ENCODE results near the gene ACTN4.
"Not testable (repeated sequence)": the region's sequence is repeated elsewhere in the genome, so short reads cannot be mapped to it uniquely, and the experiment has no call there.

Gene ACTN4

DNA sequence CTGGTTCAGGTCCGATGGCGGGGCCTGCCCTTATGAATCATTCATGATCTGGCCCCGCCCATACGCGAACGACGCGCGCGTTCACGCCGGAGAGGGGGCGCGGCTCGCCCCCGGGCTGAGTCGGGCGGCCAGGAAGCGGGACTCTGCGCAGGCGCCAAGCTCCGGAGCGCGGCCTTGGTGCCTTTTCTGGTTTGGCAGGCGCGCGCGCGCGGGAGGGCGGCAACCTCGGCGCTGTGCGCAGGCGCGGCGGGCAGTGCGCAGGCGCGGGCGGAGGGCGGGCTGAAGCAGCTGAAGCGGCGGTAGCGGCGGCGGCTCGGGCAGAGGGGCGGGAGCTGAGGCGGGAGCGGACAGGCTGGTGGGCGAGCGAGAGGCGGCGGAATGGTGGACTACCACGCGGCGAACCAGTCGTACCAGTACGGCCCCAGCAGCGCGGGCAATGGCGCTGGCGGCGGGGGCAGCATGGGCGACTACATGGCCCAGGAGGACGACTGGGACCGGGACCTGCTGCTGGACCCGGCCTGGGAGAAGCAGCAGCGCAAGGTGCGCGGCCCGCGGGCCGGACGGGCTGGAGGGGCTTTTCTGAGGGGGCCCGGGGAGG is at the start of gene ACTN4:
TSS of gene ACTN4 (plus strand) at position 282 of the 598 bp plus-strand sequence. CDS start at position 379, 97 bp downstream.
- DNase-seq = peak; percentile 99 to 100

DNA sequence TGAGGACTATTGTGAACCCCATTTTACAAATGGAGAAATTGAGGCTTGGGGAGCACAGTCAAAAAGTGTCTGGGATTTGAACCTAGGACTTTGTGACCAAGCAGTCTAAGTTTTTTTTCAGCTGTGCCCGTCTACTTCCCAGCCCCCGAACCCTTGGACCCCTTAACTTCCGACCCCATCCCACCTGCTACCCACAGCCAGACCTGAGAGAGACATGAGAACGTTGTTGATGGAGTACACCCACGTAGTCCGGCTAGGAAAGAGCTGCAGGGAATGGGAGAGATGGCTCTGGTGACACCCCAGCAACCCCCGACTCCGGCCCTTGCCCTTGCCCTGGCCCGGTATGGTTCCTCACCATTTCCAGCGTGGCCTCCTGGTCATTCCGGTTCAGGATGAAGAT is 47.7 kb upstream of the ACTN4 start:
- DNase-seq = no peak

DNA sequence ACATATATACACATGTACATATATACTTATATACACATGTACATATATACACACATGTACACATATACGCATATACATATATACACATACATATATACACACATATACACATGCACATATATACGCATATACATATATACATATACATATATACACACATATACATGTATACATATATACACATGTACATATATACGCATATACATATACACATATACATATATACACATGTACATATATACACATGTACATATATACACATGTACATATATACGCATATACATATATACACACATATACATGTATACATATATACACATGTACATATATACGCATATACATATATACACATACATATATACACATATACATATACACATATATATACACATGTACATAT is 44.6 kb upstream of the ACTN4 start:
- not testable (repeated sequence) for DNase-seq

DNA sequence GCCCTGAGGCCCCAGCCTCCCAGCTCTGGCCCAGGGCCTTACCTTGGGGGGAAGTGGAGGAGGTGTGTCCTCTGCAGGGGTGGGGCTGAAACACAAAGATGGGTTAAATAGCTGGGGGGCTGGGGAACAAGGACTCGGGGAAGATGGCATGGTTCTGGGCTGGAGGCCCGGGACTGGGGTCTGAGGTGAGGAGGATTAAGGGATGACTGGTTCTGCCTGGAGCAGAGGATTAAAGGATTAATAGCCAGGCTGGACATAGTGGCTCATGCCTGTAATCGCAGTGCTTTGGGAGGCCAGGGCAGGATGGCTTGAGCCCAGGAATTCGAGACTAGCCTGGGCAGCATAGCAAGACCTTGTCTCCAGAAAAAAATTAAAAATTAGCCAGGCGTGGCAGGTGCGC is 41.3 kb upstream of the ACTN4 start:
- no peak for DNase-seq

DNA sequence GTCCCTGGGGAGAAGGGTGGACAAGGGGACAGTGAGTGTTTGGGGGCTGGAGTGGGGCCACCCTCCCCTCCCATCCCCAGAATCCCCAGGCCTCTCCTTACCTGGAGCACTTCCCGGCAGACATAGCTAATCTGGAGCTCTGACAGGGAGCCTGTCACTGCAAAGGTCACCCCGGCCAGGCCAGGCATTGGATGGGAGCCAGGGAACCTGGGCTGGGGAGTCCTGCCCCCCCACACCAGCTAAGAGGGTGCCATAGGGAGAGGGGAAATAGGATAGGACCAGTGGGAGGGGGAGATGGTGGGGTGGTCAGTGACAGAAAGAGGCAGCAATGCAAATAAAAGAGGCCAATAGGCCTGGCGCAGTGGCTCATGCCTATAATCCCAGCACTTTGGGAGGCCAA is 33.2 kb upstream of the ACTN4 start:
- DNase-seq = no peak

DNA sequence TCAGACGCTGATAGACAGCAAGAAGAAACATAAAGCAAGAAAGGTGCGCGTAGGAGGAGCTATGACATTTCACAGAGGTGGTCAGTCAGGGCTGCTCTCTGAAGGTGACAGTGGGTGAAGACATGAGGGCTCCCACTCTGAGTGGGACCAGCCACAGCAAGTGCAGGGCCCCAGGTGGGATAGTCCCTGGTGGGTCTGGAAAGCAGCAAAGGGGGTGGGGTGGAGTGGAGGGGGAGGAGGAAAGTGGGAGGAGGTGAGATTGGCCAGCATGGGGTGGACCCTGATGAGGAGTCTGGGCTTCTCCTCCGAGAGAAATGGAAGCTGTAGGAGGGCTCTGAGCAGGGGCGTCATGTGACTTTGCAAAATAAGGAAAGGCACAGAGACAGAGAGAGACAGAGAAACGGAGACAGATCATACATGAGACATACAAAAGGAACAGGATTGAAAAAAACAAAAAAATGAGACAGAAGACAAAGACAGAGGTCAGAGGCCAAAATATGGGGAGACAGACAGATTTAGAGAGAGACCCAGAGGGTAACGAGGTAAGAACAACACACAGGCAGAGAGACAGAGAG is 32.4 kb upstream of the ACTN4 start:
- DNase-seq = no peak

DNA sequence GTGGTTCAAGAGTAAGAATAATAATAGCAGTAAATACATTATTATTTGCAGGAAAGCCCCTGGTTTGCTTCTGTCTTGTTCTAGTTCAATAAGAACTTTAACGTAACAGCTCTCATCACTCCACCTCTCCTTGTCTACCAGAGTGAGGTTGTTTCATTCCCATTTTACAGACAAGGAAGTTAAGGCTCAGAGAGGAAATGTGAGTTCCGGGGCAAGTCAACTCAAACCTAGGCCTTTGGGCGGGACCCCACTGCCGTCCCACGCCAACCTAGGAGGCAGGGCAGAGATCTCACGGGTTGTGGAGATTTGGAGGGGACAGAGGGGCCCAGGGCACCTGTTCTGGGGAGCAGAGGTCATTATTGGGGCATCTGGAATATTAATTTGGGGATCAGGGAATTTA is 31.2 kb upstream of the ACTN4 start:
- no peak for DNase-seq

DNA sequence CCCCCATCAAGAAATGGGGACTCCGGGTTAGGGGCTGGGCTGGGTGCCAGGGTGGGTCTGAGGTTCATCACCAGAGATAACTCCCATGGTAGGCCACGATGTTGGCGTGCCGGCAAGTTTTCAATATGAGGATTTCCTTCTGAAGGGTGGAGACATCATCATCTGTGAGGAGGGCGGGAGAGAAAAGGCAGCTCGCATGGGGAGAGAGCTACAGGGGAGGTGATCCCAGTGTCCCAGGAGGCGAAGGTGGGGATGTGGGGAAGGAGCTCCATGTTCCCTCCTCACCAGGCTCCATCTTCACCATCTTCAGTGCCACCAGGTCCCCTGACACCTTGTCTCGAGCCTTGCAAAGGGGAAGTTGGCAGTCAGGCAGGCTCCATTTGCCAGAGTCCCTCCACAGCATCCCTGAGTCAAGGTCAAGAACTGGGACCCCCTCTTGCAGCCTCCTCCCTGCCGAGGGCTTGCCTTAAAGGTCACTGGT is 30.1 kb upstream of the ACTN4 start:
- DNase-seq = no peak

DNA sequence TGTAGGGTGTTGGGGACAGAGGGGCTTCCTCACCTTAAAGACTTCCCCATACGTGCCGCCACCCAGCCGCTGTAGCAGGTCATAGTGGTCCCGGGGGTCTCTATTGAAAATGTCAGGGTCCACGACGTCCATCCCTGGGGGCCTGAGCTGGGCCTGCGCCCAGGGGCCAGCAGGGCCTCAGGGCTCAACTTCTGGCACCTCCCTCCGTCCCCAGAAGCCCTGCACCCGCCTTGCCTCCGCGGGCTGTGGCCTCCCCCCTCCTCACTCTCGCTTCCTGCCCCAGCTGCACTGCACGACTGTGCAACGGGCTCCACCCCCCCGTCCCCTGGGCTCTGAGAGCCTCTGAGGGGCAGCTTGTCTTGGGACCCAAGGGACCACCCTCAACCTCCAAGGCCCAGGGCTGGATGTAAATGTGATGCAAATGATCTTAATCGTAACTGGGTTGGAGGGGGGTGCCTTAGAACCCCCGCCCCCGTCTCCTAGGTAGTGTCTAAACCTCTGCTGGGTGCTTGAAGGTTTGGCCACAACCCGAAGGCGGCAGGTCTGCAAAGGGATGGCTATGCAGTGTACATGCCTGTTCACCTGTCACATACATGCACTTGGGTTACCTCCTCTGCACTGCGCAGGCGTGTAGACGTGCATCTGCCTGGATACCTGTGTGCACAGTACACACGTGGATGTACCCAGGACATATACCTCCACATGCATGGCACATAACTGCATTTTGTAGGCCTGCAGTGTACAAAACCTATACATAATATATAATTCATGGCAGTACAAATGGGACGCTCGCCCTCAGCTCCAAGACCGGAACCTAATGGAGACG is 29.5 kb upstream of the ACTN4 start, which contains the start of gene MAP4K1:
TSS of gene MAP4K1 (minus strand) at position 190 of the 826 bp plus-strand sequence. CDS start at position 132, 58 bp downstream.
- DNase-seq = peak; percentile 56 to 62

DNA sequence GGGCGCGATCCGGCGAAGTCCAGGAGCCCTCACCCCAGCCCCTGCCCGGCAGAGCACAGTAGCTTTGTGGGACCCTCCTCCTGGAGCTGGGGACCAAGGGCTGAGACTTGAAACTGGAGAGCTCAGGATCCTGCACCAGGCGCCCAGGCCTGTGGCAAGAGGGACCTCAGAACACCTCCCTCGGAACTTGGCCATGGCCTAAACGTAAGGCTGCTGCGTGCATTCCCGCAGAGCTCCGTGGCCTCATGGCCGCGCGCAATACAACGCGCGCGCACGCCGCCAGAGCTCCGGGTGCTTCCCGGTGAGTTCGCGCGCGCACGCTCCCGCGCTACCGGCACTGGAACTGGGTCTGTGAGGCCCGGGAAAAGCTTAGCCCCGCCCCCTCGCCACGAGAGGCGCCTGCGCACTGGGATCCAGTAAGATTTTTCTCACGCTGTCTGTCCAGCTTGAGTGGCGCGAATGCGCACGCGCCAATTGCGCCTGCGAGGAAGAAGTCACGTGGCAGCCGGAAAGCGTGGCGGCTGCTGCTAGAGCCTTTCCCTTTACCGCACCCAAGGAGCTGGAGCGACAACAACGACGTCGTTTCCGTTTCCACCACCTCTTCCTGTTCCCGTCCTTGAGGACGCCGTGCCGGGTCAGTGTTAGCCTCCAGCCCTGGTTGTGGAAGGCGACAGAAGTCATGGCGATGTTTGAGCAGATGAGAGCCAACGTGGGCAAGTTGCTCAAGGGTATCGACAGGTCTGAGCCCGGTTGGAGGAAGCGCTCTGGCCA is 28.7 kb upstream of the ACTN4 start, which contains the start of gene EIF3K:
TSS of gene EIF3K (plus strand) at position 599 of the 771 bp plus-strand sequence. CDS start at position 680, 81 bp downstream.
- DNase-seq = peak; percentile 94 to 98

DNA sequence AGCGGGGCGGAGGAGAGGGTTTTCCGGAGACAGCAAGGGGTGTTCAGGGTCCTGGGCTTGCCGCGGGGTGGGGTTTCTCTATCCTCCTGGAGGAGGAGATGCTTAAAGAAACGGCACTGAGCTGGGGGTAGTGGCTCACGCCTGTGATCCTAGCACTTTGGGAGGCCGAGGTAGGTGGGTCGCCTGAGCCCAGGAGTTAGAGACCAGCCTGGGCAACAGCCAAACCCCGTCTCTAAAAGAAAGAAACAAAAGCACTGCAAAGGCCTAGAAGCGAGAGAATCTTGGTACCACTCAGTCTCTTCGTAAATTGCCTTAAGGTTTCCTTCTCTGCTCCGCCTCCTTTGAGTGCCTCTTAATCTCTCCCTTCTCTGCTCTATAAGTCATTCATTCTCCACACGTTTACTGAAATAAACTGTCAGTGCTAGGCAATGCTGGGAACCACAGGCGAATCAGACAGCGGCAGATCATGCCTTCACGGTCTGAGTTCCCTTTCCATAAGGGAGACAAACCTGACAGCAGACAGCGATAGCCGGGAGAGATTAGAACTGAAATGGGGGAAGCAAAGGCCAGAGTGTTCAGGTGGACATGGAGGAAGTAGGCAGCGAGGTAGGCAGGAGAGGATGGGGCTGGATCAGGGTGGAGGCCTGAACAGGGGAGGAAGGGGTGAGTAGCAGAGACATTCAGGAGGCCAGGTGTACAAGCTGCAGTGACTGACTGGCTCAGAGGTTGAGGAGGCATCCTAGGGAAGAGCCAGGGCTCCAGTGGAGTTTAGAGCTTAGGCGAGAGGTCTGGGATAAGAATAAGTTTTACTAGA is 27.9 kb upstream of the ACTN4 start:
- no peak for DNase-seq

DNA sequence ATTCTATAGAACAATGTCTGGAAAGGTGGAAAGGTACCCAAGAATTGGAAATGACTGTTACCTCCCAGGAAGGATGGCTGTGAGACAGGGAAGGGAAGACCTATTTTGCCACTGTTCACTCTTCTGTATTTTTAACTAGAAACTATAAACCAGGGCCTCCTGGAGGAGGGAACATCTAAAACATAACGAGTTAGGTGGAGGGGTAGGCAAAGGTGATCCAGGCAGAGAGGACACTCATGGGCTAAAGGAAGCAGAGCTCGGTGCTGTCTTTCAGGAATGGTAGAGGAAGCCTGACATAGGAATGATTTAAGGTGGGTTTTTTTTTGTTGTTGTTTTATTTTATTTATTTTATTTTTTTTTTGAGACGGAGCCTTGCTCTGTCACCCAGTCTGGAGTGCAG is 22.6 kb upstream of the ACTN4 start:
- no peak for DNase-seq

DNA sequence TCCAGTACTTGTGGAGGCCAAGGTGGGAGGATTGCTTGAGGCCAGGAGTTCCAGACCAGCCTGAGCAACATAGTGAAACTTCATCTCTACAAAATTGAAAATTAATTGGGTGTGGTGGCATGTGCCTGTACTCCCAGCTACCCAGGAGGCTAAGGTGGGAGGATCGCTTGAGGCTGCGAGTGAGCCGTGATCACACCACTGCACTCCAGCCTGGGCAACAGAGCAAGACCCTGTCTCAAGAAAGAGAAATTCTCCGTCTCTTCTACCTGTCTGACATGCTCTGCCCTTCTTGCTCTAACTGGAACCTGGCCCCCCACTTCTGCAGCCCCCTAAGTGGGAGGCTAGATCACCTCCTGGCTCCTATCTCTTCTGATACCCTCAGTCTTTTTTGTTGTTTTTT is 21.0 kb upstream of the ACTN4 start:
- no peak for DNase-seq

DNA sequence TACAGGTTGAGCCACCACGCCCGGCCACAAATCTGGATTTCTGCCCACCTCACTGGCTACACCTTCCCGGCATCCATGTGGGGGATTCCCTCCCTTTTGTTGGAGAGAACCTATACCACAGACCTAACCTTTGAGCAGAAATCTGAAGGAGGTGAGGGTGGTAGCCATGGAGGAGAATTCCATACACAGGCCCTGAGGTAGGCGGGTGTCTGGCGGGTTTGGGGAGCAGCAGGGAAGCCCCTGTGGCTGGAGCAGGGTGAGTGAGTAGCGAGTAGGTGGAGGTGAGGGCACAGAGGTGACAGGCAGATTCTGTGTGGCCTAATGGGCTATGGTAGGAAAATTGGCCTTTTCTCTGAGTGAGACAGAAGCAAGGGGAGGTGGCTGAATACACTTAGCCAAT is 17.9 kb upstream of the ACTN4 start:
- no peak for DNase-seq

DNA sequence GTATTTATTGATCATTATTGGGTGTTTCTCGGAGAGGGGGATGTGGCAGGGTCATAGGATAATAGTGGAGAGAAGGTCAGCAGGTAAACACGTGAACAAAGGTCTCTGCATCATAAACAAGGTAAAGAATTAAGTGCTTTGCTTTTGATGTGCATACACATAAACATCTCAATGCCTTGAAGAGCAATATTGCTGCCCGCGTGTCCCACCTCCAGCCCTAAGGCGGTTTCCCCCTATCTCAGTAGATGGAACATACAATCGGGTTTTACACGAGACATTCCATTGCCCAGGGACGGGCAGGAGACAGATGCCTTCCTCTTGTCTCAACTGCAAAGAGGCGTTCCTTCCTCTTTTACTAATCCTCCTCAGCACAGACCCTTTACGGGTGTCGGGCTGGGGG is 16.1 kb upstream of the ACTN4 start:
- DNase-seq = not testable (repeated sequence)

DNA sequence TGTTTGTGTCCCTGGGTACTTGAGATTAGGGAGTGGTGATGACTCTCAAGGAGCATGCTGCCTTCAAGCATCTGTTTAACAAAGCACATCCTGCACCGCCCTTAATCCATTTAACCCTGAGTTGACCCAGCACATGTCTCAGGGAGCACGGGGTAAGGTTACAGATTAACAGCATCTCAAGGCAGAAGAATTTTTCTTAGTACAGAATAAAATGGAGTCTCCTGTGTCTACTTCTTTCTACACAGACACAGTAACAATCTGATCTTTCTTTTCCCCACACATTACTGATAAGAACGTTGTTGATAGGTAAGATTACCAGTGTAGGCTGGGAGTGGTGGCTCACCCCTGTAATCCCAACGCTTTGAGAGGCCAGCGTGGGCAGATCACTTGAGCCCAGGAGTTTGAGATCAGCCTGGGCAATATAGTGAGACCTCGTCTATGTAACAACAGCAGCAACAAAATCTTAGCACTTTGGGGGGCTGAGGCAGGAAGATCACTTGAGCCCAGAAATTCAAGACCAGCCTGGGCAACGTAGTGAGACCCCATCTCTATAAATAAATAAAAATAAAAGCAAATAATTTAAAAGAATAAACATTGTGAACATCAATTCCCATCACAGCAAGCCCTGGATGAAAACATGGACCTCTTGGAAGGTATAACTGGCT is 15.5 kb upstream of the ACTN4 start:
- not testable (repeated sequence) for DNase-seq

DNA sequence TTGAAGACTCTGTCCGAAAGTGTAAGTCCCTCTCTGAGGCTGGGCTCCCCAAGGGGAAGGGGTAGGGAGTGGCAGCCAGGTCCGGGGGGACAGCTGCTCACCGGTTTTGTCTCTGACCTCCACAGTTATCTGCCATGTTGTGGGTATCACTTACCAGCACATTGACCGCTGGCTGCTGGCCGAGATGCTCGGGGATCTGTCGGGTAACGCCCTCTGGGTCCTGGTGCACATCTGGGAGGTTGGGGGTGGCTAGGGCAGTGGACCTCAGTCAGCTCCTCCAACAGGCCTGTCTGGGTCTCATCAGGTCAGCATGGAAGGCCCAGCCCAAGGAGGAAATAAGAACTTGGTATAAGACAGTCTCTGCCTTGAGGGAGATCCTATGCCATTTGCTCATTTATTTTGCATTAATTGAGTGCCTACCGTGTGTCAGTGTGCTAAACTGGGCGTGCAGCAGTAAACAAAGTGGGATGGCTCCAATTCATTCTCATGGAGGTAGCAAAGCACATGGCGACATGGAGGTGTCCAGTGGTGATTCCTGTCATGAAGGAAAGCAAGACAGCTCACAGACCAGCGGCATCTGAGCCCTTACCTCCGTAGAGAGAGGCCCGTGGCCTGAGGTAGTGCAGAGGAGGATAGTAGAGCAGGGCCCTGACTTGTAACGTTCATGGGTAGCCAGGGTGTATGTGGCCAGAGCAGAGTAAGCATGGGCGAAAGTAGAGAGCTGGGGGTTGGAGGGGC is 14.8 kb upstream of the ACTN4 start:
- no peak for DNase-seq

DNA sequence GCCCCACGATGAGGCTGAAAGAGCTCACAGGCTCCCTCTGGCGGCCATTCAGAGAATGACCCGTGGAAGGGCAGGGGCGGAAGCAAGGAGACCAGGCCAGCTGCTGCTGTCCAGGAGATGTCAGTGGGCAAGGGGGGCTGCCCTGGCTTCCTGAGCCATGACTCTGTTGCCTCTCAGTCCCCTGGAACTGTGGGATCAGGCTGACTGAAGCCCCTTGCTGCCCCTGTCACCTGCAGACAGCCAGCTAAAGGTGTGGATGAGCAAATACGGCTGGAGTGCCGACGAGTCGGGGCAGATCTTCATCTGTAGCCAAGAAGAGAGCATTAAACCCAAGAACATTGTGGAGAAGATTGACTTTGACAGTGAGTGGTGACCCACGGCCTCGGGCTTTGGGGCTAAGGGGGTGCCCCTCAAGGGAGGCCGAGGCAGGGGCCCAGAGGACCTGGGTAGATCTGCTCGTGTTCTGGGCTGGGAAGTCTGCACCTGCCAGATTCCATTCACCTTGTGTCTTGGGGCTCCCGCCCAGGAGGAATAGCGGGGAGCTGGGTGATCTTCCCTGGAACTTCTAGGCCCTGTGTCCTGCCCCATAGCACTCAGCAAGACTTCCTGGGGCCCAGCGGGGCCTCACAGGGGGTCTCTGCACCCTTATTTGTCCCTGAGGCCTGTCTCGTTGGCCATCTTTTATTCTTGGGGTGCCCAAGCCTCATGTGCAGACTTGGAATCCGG is 12.5 kb upstream of the ACTN4 start:
- peak; percentile 58 to 70 for DNase-seq

DNA sequence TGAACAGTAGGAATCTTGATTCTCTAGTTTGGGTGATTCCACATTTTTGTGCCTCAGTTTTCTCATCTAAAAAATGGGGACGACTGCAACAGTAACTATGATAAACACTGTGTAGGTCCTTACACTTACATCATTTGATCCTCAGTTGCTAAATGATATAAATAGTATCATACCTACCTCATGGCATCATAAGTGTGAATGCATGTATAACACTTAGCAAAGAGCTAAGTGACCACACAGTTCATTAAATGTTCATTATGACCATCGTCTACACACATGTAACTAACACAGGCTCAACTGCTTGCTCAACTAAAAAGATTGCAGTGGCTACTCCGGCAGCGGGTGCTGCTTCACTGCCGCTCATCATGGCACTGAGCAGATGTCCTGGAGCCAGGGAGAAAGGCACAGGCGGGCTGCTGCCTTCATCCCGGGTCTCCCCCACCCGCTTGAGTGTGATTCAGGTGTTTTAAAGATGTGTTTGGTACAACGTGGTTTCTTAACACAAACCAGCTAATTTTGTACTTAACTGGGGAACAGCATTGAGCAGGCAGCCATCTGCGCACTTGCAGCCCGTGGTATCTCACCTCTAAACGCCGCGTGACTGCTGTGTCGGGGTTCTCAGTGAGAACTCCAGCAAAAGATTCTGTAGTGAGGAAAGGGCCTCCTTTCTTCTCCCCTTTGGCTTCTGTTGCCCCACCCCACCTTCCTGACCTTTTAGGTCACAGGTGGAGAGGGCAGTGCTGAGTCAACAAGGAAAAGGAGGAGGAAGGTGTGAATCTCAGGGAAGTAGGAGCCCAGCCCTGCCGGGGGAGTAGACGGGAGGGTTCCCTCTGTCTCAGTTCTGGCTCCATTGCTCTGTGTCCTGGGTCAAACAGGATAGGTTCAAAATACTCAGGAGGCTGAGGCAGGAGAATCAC is 11.7 kb upstream of the ACTN4 start:
- DNase-seq = no peak
